ENCODE data around the gene GRK4.
"Not testable (repeated sequence)": the region's sequence is repeated elsewhere in the genome, so short reads cannot be mapped to it uniquely, and the experiment has no call there.

Gene GRK4

DNA sequence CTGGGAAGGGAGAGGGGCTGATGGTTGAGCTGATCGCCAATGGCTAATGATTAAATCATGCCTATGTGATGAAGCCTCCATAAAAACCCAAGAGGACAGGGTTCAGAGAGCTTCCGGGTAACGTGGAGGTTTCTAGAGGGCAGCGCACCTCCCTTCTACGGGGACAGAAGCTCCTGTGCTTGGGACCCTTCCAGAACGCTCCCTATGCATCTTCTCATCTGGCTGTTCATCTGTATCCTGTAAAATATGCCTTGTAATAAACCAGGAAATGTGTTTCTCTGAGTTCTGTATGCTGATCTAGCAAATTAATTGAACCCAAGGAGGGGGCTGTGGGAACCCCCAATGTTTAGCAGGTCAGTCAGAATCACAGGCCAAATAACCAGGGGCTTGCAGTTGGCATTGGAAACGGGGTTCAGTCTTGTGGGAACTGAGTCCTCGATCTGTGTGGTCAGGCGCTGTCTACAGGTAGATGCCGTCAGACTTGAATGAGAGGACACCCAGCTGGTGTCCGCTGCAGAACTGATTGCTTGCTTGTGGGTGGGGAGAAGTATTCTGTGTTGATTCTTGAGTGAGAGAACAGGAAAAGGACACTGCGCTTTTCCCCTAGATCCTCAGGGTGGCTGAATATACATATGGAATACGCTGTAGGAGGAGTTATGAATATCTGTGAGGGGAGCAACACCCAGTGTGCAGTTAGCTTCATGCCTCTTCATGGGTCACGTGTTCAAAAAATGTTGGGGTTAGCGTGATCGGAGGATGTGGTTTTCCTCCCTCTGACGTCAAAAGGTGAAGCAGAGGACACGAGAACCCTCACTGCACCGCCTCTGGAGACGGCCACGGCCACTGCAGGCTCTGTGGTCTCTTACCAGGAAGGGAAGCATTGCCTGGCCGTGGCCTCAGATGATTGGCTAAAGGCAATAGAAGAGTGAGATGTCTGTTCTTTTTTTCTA, 81.8 kb downstream of the GRK4 start:
- Histone ChIP-seq H3K36me3 (ENCODE audit: control insufficient read depth, insufficient read depth, low read length) (no peaks in the 10 kb centered on the region), H3K4me3 (replicated peaks; ENCODE audit: low read depth, low read length) (no peak overlapping the region), H3K27me3 (replicated peaks; ENCODE audit: control insufficient read depth, insufficient read depth, low read length) (no peaks in the 10 kb centered on the region)
- DNase-seq (ENCODE audit: extremely low read depth, insufficient read length), result peak; percentile 72
- TF ChIP-seq, protein P1, sequence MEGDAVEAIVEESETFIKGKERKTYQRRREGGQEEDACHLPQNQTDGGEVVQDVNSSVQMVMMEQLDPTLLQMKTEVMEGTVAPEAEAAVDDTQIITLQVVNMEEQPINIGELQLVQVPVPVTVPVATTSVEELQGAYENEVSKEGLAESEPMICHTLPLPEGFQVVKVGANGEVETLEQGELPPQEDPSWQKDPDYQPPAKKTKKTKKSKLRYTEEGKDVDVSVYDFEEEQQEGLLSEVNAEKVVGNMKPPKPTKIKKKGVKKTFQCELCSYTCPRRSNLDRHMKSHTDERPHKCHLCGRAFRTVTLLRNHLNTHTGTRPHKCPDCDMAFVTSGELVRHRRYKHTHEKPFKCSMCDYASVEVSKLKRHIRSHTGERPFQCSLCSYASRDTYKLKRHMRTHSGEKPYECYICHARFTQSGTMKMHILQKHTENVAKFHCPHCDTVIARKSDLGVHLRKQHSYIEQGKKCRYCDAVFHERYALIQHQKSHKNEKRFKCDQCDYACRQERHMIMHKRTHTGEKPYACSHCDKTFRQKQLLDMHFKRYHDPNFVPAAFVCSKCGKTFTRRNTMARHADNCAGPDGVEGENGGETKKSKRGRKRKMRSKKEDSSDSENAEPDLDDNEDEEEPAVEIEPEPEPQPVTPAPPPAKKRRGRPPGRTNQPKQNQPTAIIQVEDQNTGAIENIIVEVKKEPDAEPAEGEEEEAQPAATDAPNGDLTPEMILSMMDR (IDR thresholded peaks at IDR 0.05; ENCODE audit: insufficient read depth, low read length, poor library complexity, severe bottlenecking), result peak; percentile 9

GRCh38 chr4:3046162-3046561, 82.8 kb downstream of the GRK4 start:
- Histone ChIP-seq H3K27me3 (replicated peaks; ENCODE audit: control insufficient read depth, insufficient read depth, low read length) (no peaks in the 10 kb centered on the region), H3K36me3 (ENCODE audit: control insufficient read depth, insufficient read depth, low read length) (no peaks in the 10 kb centered on the region), H3K4me3 (replicated peaks; ENCODE audit: low read depth, low read length) (no peak overlapping the region)
- TF ChIP-seq, protein P1 (IDR thresholded peaks at IDR 0.05; ENCODE audit: insufficient read depth, low read length, poor library complexity, severe bottlenecking), result no peak
- peak; percentile 79 for DNase-seq (ENCODE audit: extremely low read depth, insufficient read length)

DNA sequence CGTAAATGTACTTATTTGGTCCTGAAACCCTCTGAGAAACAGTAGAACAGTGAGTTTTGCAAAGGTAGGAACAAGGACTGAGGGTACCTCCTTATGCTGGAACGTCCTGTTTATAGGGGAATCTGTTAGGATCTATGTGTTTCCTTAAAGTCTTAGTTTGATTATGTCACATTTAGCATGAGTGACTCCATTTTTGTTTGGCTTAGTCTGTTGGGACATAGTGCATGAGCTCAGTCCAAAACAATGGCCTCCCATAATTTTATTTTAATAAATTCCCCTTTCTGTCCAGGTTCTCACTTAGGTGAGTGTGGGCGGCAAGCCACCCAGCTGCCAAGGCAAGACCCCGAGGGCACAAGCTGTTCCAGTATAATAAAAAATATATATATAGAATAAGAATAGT, 83.3 kb downstream of the GRK4 start:
- DNase-seq (ENCODE audit: extremely low read depth, insufficient read length), result no peak
- Histone ChIP-seq H3K36me3 (ENCODE audit: control insufficient read depth, insufficient read depth, low read length) (no peaks in the 10 kb centered on the region), H3K27me3 (replicated peaks; ENCODE audit: control insufficient read depth, insufficient read depth, low read length) (no peaks in the 10 kb centered on the region), H3K4me3 (replicated peaks; ENCODE audit: low read depth, low read length) (no peak overlapping the region)
- TF ChIP-seq, protein P1 (IDR thresholded peaks at IDR 0.05; ENCODE audit: insufficient read depth, low read length, poor library complexity, severe bottlenecking), result no peak

DNA sequence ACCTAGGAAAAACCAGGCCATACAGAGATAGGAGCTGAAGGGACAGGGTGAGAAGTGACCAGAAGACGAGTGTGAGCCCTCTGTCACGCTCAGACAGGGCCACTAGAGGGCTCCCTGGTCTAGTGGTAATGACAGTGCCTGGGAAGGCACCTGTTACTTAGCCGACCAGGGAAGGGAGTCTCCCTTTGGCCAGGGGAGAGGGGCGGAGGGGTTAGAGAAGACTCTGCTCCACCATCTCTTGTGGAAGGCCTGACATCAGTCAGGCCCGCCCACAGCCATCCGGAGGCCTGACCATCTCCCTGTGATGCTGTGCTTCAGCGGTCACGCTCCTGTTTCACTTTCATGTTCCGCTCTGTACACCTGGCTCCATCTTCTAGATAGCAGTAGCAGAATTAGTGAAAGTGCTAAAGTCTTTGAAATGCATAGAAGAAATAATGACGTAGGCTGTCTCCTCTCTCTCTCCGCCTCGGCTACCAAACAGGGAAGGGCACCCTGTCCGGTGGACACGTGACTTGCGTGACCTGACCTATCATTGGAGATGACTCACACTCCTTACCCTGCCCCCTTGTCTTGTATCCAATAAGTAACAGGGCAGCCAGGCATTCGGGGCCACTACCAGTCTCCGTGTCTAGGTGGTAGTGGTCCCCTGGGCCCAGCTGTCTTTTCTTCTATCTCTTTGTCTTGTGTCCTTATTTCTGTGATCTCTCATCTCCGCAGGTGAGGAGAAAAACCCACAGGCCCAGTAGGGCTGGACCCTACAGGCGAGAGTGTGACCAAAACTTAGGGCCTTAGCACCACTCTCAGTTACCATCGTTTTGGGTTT, 84.3 kb downstream of the GRK4 start:
- no peaks in the 10 kb centered on the region for H3K36me3 ChIP-seq (ENCODE audit: control insufficient read depth, insufficient read depth, low read length)
- DNase-seq (ENCODE audit: extremely low read depth, insufficient read length), result peak; percentile 86
- H3K4me3 ChIP-seq (replicated peaks; ENCODE audit: low read depth, low read length), result peak overlapping the region; percentile 11; the same call in 1 of the 2 replicates
- no peaks in the 10 kb centered on the region for H3K27me3 ChIP-seq (replicated peaks; ENCODE audit: control insufficient read depth, insufficient read depth, low read length)
- TF ChIP-seq, protein P1 (IDR thresholded peaks at IDR 0.05; ENCODE audit: insufficient read depth, low read length, poor library complexity, severe bottlenecking), result peak; percentile 77

- DNase-seq (ENCODE audit: extremely low read depth, insufficient read length); H3K36me3 ChIP-seq (ENCODE audit: control insufficient read depth, insufficient read depth, low read length); H3K27me3 ChIP-seq (replicated peaks; ENCODE audit: control insufficient read depth, insufficient read depth, low read length); H3K4me3 ChIP-seq (replicated peaks; ENCODE audit: low read depth, low read length): not testable (repeated sequence)
Measured at GRCh38 chr4:3051141-3051897, 87.9 kb downstream of the GRK4 start.
